K562 (cell line): ENCODE results near the gene SRPK2. TPM values are rescaled to one million over a fixed set of nuclear protein-coding genes. Genes with fewer than 3 reads are reported as not detected.

Source experiments
- ARID4B ChIP-seq: sonication (generic); formaldehyde crosslinking; IDR thresholded peaks from 2 replicates; pipeline ENCODE4 v1.8.0; 2022; ENCODE audit warnings: mild to moderate bottlenecking, missing genetic modification reagents
- GABPB1 ChIP-seq: sonication (generic); formaldehyde crosslinking; IDR thresholded peaks from 2 replicates; pipeline ENCODE4 v1.8.0; 2022; ENCODE audit warnings: mild to moderate bottlenecking, missing genetic modification reagents
- ILF3 ChIP-seq: fragments of 450-650 bp; IDR thresholded peaks from 2 replicates; pipeline ENCODE4 v1.6.1; 2018; ENCODE audit warnings: antibody characterized with exemption, mild to moderate bottlenecking, moderate library complexity, borderline replicate concordance
- KAT2B ChIP-seq: IDR thresholded peaks from one replicate; pipeline ENCODE4 v1.6.1; 2012; ENCODE audit warnings: low read depth, mild to moderate bottlenecking, control low read depth, inconsistent platforms, low read length, moderate library complexity
- MAX ChIP-seq: sonication (generic); formaldehyde crosslinking; IDR thresholded peaks from 2 replicates; pipeline ENCODE4 v1.9.0; 2022; ENCODE audit warnings: mild to moderate bottlenecking, missing genetic modification reagents
- NR4A1 ChIP-seq, 2 experiments: fragments of 250-450 bp in 1 of 2; fragments of 450-650 bp in 1 of 2; sonication (Bioruptor Pico) in 1 of 2; IDR thresholded peaks; 2 replicates each; pipeline versions ENCODE4 v1.4.0 to v1.6.1; 2016 to 2020; ENCODE audit warnings: mild to moderate bottlenecking in 2 of 2, missing compliant biosample characterization in 1 of 2, missing genetic modification characterization in 1 of 2, moderate library complexity in 1 of 2
- PTBP1 ChIP-seq: fragments of 200-400 bp; formaldehyde crosslinking; IDR thresholded peaks from 2 replicates; pipeline ENCODE4 v1.6.1; 2017; ENCODE audit warnings: low read depth, low read length
- ZNF445 ChIP-seq: fragments of 250-450 bp; sonication (Bioruptor Pico); IDR thresholded peaks from 2 replicates; pipeline ENCODE4 v1.4.0; 2020; ENCODE audit warnings: low read depth, mild to moderate bottlenecking, moderate library complexity
- polyA plus RNA-seq, 8 experiments: library from polyadenylated mRNA; depleted of rRNA in 4 of 8; stranded (reverse) in 5 of 8; unstranded in 3 of 8; fragments of >200 nt; fragmentation: Nextera tagmentation in 2 of 8; fragmentation: Illumina TruSeq in 1 of 8; extraction: Ambion mirVana in 2 of 8; extraction: Trizol in 1 of 8; gene quantifications; 2 replicates each; pipeline versions ENCODE4 v1.2.1 to v1.2.3, GENCODE V29; 2011 to 2014; ENCODE audit warnings: inconsistent platforms in 1 of 8, missing spikeins in 1 of 8
- total RNA-seq, 7 experiments: library from RNA; depleted of rRNA in 6 of 7; stranded (reverse); fragments of >200 nt in 6 of 7; fragmentation: Illumina TruSeq in 2 of 7; extraction: Trizol in 2 of 7; gene quantifications; 2 replicates each; pipeline versions ENCODE4 v1.2.1 to v1.2.3, GENCODE V29; 2011 to 2021; ENCODE audit warnings: low replicate concordance in 1 of 7
- TF ChIP-seq, protein P1 (sequence below): fragments of 450-650 bp; formaldehyde crosslinking; IDR thresholded peaks from 2 replicates; pipeline ENCODE4 v1.4.0; 2022; ENCODE audit warnings: missing genetic modification characterization

Gene SRPK2
- total and polyA plus RNA-seq, 9 of the 15 experiments (the other 6 are each of a cell fraction or from before 2014, with no cell fraction given): 21.5 to 44.7 (median 33.3) TPM

- TF ChIP-seq ARID4B (CRISPR knock-in tag): no peak
- TF ChIP-seq, protein P1, sequence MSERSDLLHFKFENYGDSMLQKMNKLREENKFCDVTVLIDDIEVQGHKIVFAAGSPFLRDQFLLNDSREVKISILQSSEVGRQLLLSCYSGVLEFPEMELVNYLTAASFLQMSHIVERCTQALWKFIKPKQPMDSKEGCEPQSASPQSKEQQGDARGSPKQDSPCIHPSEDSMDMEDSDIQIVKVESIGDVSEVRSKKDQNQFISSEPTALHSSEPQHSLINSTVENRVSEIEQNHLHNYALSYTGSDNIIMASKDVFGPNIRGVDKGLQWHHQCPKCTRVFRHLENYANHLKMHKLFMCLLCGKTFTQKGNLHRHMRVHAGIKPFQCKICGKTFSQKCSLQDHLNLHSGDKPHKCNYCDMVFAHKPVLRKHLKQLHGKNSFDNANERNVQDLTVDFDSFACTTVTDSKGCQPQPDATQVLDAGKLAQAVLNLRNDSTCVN (CRISPR knock-in tag): no peak
- no peak for TF ChIP-seq KAT2B
- no peak for TF ChIP-seq ILF3
- no peak for TF ChIP-seq GABPB1 (CRISPR knock-in tag)
- no peak for TF ChIP-seq MAX (CRISPR knock-in tag)
- TF ChIP-seq PTBP1: no peak
- TF ChIP-seq ZNF445 (CRISPR knock-in tag): no peak
- TF ChIP-seq NR4A1 (CRISPR knock-in tag; IDR thresholded peaks at IDR 0.05): no peak
- no peak for TF ChIP-seq NR4A1 (tag; IDR thresholded peaks at IDR 0.05)
Observed at GRCh38 chr7:105096306-105096705, 292.4 kb downstream of the SRPK2 start (continued).
